ENCODE results near the gene BIVM. TPM values are rescaled to one million over a fixed set of nuclear protein-coding genes. Genes with fewer than 3 reads are reported as not detected.
A peak's percentile ranks its signal among the peaks of the same experiment; 100 is the strongest.

The BIVM gene
- total RNA-seq, 1 donor from 2014 or later = 13.3 TPM

GRCh38 chr13:102847272-102848234, 48.6 kb downstream of the BIVM start:
- Mint-ChIP-seq H3K4me3 (ENCODE audit: unreplicated experiment) (peak overlapping the region; percentile 95), H3K9me3 (ENCODE audit: unreplicated experiment) (no peaks in the 10 kb centered on the region), H3K4me1 (ENCODE audit: low read depth, unreplicated experiment) (peaks cover 13% of the 10 kb centered on the region), H3K27me3 (ENCODE audit: low read depth, unreplicated experiment) (no peaks in the 10 kb centered on the region), H3K36me3 (ENCODE audit: low read depth, unreplicated experiment) (no peaks in the 10 kb centered on the region), H3K27ac (ENCODE audit: unreplicated experiment) (peak overlapping the region; percentile 97)
- Histone ChIP-seq H3K9me3 (ENCODE audit: insufficient read depth, low read depth, low read length) (no peaks in the 10 kb centered on the region), H4K20me1 (ENCODE audit: insufficient read depth, low read length) (peaks cover 22% of the 10 kb centered on the region), H2AFZ (ENCODE audit: low read depth, low read length) (no peak overlapping the region), H3K4me2 (ENCODE audit: low read length) (peak overlapping the region; percentile 85), H3K36me3 (ENCODE audit: insufficient read depth, low read length) (peaks cover 2% of the 10 kb centered on the region), H3K27ac (ENCODE audit: low read depth, low read length) (peak overlapping the region; percentile 94), H3K27me3 (ENCODE audit: insufficient read depth, low read length) (no peaks in the 10 kb centered on the region), H3K9ac (ENCODE audit: low read length) (peak overlapping the region; percentile 92), H3K4me1 (ENCODE audit: insufficient read depth, low read length) (peaks cover 3% of the 10 kb centered on the region), H3K4me3 (ENCODE audit: insufficient read depth, low read depth, low read length) (peak overlapping the region; percentile 97), H3K79me2 (ENCODE audit: insufficient read depth, low read length) (peaks cover 50% of the 10 kb centered on the region)
- DNase-seq (ENCODE audit: low read depth) (peak; percentile 14), FAIRE-seq (peak; percentile 9)
- TF ChIP-seq CTCF (IDR thresholded peaks at IDR 0.05; ENCODE audit: insufficient read depth, low read depth, low read length) (peak; percentile 79), EZH2 (IDR thresholded peaks at IDR 0.05; ENCODE audit: insufficient read depth, low read length) (no peak)

GRCh38 chr13:102848956-102849355, 50.0 kb downstream of the BIVM start:
- Histone ChIP-seq H2AFZ (ENCODE audit: low read depth, low read length) (no peak overlapping the region), H3K27me3 (ENCODE audit: insufficient read depth, low read length) (no peaks in the 10 kb centered on the region), H3K4me1 (ENCODE audit: insufficient read depth, low read length) (peaks cover 3% of the 10 kb centered on the region), H3K9ac (ENCODE audit: low read length) (no peak overlapping the region), H3K27ac (ENCODE audit: low read depth, low read length) (no peak overlapping the region), H3K4me2 (ENCODE audit: low read length) (no peak overlapping the region), H3K36me3 (ENCODE audit: insufficient read depth, low read length) (peaks cover 4% of the 10 kb centered on the region), H3K79me2 (ENCODE audit: insufficient read depth, low read length) (peaks cover 52% of the 10 kb centered on the region), H3K4me3 (ENCODE audit: insufficient read depth, low read depth, low read length) (no peak overlapping the region), H4K20me1 (ENCODE audit: insufficient read depth, low read length) (peaks cover 22% of the 10 kb centered on the region), H3K9me3 (ENCODE audit: insufficient read depth, low read depth, low read length) (no peaks in the 10 kb centered on the region)
- TF ChIP-seq CTCF (IDR thresholded peaks at IDR 0.05; ENCODE audit: insufficient read depth, low read depth, low read length) (no peak), EZH2 (IDR thresholded peaks at IDR 0.05; ENCODE audit: insufficient read depth, low read length) (no peak)
- no peaks in the 10 kb centered on the region for H3K36me3 Mint-ChIP-seq (ENCODE audit: low read depth, unreplicated experiment)
- no peaks in the 10 kb centered on the region for H3K9me3 Mint-ChIP-seq (ENCODE audit: unreplicated experiment)
- no peak for DNase-seq (ENCODE audit: low read depth)
- no peak overlapping the region for H3K4me3 Mint-ChIP-seq (ENCODE audit: unreplicated experiment)
- H3K27me3 Mint-ChIP-seq (ENCODE audit: low read depth, unreplicated experiment) = no peaks in the 10 kb centered on the region
- FAIRE-seq = peak; percentile 5
- H3K4me1 Mint-ChIP-seq (ENCODE audit: low read depth, unreplicated experiment) = peaks cover 13% of the 10 kb centered on the region
- H3K27ac Mint-ChIP-seq (ENCODE audit: unreplicated experiment) = no peak overlapping the region

- peaks cover 13% of the 10 kb centered on the region for H3K4me1 Mint-ChIP-seq (ENCODE audit: low read depth, unreplicated experiment)
- no peaks in the 10 kb centered on the region for H3K27me3 ChIP-seq (ENCODE audit: insufficient read depth, low read length)
- H3K27ac ChIP-seq (ENCODE audit: low read depth, low read length) = no peak overlapping the region
- no peak overlapping the region for H3K4me3 ChIP-seq (ENCODE audit: insufficient read depth, low read depth, low read length)
- H3K36me3 Mint-ChIP-seq (ENCODE audit: low read depth, unreplicated experiment) = peaks cover 3% of the 10 kb centered on the region
- DNase-seq (ENCODE audit: low read depth) (no peak), FAIRE-seq (no peak)
- no peaks in the 10 kb centered on the region for H3K9me3 Mint-ChIP-seq (ENCODE audit: unreplicated experiment)
- H2AFZ ChIP-seq (ENCODE audit: low read depth, low read length) = no peak overlapping the region
- H3K4me1 ChIP-seq (ENCODE audit: insufficient read depth, low read length) = no peaks in the 10 kb centered on the region
- TF ChIP-seq CTCF (IDR thresholded peaks at IDR 0.05; ENCODE audit: insufficient read depth, low read depth, low read length) = no peak
- no peak overlapping the region for H3K4me2 ChIP-seq (ENCODE audit: low read length)
- H4K20me1 ChIP-seq (ENCODE audit: insufficient read depth, low read length) = peaks cover 29% of the 10 kb centered on the region
- H3K9me3 ChIP-seq (ENCODE audit: insufficient read depth, low read depth, low read length) = no peaks in the 10 kb centered on the region
- peaks cover 35% of the 10 kb centered on the region for H3K79me2 ChIP-seq (ENCODE audit: insufficient read depth, low read length)
- no peaks in the 10 kb centered on the region for H3K27me3 Mint-ChIP-seq (ENCODE audit: low read depth, unreplicated experiment)
- no peak overlapping the region for H3K4me3 Mint-ChIP-seq (ENCODE audit: unreplicated experiment)
- H3K9ac ChIP-seq (ENCODE audit: low read length) = no peak overlapping the region
- H3K27ac Mint-ChIP-seq (ENCODE audit: unreplicated experiment) = no peak overlapping the region
- peaks cover 23% of the 10 kb centered on the region for H3K36me3 ChIP-seq (ENCODE audit: insufficient read depth, low read length)
Measured at GRCh38 chr13:102852556-102852955, 53.6 kb downstream of the BIVM start.
